ENCODE results near the gene ABI3. TPM values are rescaled to one million over a fixed set of nuclear protein-coding genes. Genes with fewer than 3 reads are reported as not detected.

Gene ABI3
- total RNA-seq, 2 donors from 2014 or later = 3.0 to 9.0 TPM

- peaks cover 5% of the 10 kb centered on the region for H3K4me1 ChIP-seq (replicated peaks)
- no peaks in the 10 kb centered on the region for H3K27me3 ChIP-seq (replicated peaks; ENCODE audit: insufficient read depth)
- intact Hi-C loops (cut with DNase I) = no loop called here
- DNase-seq (ENCODE audit: low spot score) = no peak
- no peak overlapping the region for H3K4me3 ChIP-seq
- WGBS = 79% methylated on average over 8 of the region's 8 CpGs
- H3K9me3 ChIP-seq = no peaks in the 10 kb centered on the region
- TF ChIP-seq CTCF (IDR thresholded peaks at IDR 0.05) (no peak), POLR2A (IDR thresholded peaks at IDR 0.05) (no peak), POLR2AphosphoS5 (IDR thresholded peaks at IDR 0.05) (no peak)
- H3K36me3 ChIP-seq = no peaks in the 10 kb centered on the region
- H3K27ac ChIP-seq = no peak overlapping the region
Observed at GRCh38 chr17:49225554-49226236, 15.2 kb downstream of the ABI3 start.

GRCh38 chr17:49226771-49227435, 16.4 kb downstream of the ABI3 start:
- peaks cover 5% of the 10 kb centered on the region for H3K4me1 ChIP-seq (replicated peaks)
- intact Hi-C loops (cut with DNase I) = no loop called here
- no peak overlapping the region for H3K4me3 ChIP-seq
- no peak overlapping the region for H3K27ac ChIP-seq
- no peaks in the 10 kb centered on the region for H3K36me3 ChIP-seq
- TF ChIP-seq CTCF (IDR thresholded peaks at IDR 0.05) (no peak), POLR2AphosphoS5 (IDR thresholded peaks at IDR 0.05) (no peak), POLR2A (IDR thresholded peaks at IDR 0.05) (no peak)
- H3K9me3 ChIP-seq = no peaks in the 10 kb centered on the region
- 60% methylated on average over 3 of the region's 3 CpGs for WGBS
- DNase-seq (ENCODE audit: low spot score) = no peak
- H3K27me3 ChIP-seq (replicated peaks; ENCODE audit: insufficient read depth) = no peaks in the 10 kb centered on the region

- DNase-seq (ENCODE audit: low spot score) = peak; percentile 61
- Histone ChIP-seq H3K4me1 (replicated peaks) (peaks cover 5% of the 10 kb centered on the region), H3K36me3 (no peaks in the 10 kb centered on the region), H3K27me3 (replicated peaks; ENCODE audit: insufficient read depth) (no peaks in the 10 kb centered on the region), H3K27ac (no peak overlapping the region), H3K9me3 (no peaks in the 10 kb centered on the region), H3K4me3 (no peak overlapping the region)
- intact Hi-C loops (cut with DNase I) = no loop called here
- TF ChIP-seq POLR2A (IDR thresholded peaks at IDR 0.05) = no peak
- TF ChIP-seq CTCF (IDR thresholded peaks at IDR 0.05) = peak; percentile 43 to 77 (median 73)
- TF ChIP-seq POLR2AphosphoS5 (IDR thresholded peaks at IDR 0.05) = peak; percentile 17
- 17% methylated on average over 5 of the region's 5 CpGs for WGBS
Observed at GRCh38 chr17:49227436-49228261, 17.1 kb downstream of the ABI3 start.

GRCh38 chr17:49229076-49229804, 18.7 kb downstream of the ABI3 start:
- Histone ChIP-seq H3K27ac (no peak overlapping the region), H3K27me3 (replicated peaks; ENCODE audit: insufficient read depth) (no peaks in the 10 kb centered on the region), H3K4me3 (no peak overlapping the region), H3K36me3 (no peaks in the 10 kb centered on the region), H3K4me1 (replicated peaks) (peaks cover 5% of the 10 kb centered on the region), H3K9me3 (no peaks in the 10 kb centered on the region)
- 64% methylated on average over 6 of the region's 6 CpGs for WGBS
- intact Hi-C loops (cut with DNase I) = no loop called here
- no peak for DNase-seq (ENCODE audit: low spot score)
- TF ChIP-seq CTCF (IDR thresholded peaks at IDR 0.05) (no peak), POLR2AphosphoS5 (IDR thresholded peaks at IDR 0.05) (no peak)
